Activated naive CD8-positive, alpha-beta T cell treated with anti-CD3 and anti-CD28 coated beads, Interleukin-2, amount 10 ng/mL, durations not matched to agents 7 days and 5 days (primary cell): ENCODE data around the gene NUFIP2. TPM values are rescaled to one million over a fixed set of nuclear protein-coding genes. Genes with fewer than 3 reads are reported as not detected.
"Not testable (repeated sequence)": the region's sequence is repeated elsewhere in the genome, so short reads cannot be mapped to it uniquely, and the experiment has no call there.

ENCODE experiments used
- ATAC-seq: fragments of 150-1000 bp; cut with Tn5 transposase; one replicate; pipeline ENCODE4 v1.10.0; 2021; ENCODE audit warnings: low read depth, moderate library complexity
- POLR2A ChIA-PET: fragments of 350-600 bp; sonication (Branson Sonifier 250); formaldehyde crosslinking; loops from one replicate; lab custom pipeline; 2021; ENCODE audit warnings: antibody characterized with exemption; lab: Charles Lee
- DNase-seq: peaks from one replicate; pipeline ENCODE4 v3.0.0; 2021
- H3K27ac Mint-ChIP-seq: one replicate; pipeline ENCODE4 v1.8.0; 2022; ENCODE audit warnings: mild to moderate bottlenecking, mixed read lengths
- H3K27me3 Mint-ChIP-seq: one replicate; pipeline ENCODE4 v1.8.0; 2022; ENCODE audit warnings: mild to moderate bottlenecking, moderate library complexity, mixed read lengths
- H3K36me3 Mint-ChIP-seq: one replicate; pipeline ENCODE4 v1.8.0; 2021; ENCODE audit warnings: mild to moderate bottlenecking, mixed read lengths
- H3K4me1 Mint-ChIP-seq: one replicate; pipeline ENCODE4 v1.8.0; 2021; ENCODE audit warnings: mixed read lengths
- H3K4me3 Mint-ChIP-seq: one replicate; pipeline ENCODE4 v1.8.0; 2022; ENCODE audit warnings: mild to moderate bottlenecking, moderate library complexity, mixed read lengths
- H3K9me3 Mint-ChIP-seq: one replicate; pipeline ENCODE4 v1.8.0; 2021; ENCODE audit warnings: mixed read lengths
- total RNA-seq, 2 experiments: library from RNA; stranded (reverse); gene quantifications; one replicate each; pipeline ENCODE4 v1.2.3, GENCODE V29; 2021

NUFIP2 gene
- total RNA-seq, 2 experiments from 2014 or later, result 64.7 to 68.4 TPM

- Mint-ChIP-seq H3K36me3 (no peaks in the 10 kb centered on the region), H3K9me3 (no peaks in the 10 kb centered on the region), H3K4me3 (no peak overlapping the region), H3K27me3 (peaks cover 5% of the 10 kb centered on the region), H3K27ac (no peak overlapping the region), H3K4me1 (peaks cover 5% of the 10 kb centered on the region)
- POLR2A ChIA-PET, result interaction anchor here (0.6 kb wide), 1 partner anchor 140 kb away, joined by 3 read pairs; no protein-coding TSS in a partner anchor
- ATAC-seq (peak; percentile 56), DNase-seq (no peak)
Observed at GRCh38 chr17:29240968-29241963, 52.7 kb downstream of the NUFIP2 start.

GRCh38 chr17:29240477-29240876 is 53.5 kb downstream of the NUFIP2 start:
- ATAC-seq (no peak), DNase-seq (no peak)
- H3K27ac Mint-ChIP-seq, result no peak overlapping the region
- no peaks in the 10 kb centered on the region for H3K36me3 Mint-ChIP-seq
- POLR2A ChIA-PET, result no interaction called here
- peaks cover 5% of the 10 kb centered on the region for H3K4me1 Mint-ChIP-seq
- H3K4me3 Mint-ChIP-seq, result no peak overlapping the region
- H3K27me3 Mint-ChIP-seq, result peaks cover 5% of the 10 kb centered on the region
- H3K9me3 Mint-ChIP-seq, result no peaks in the 10 kb centered on the region

- no peak overlapping the region for H3K27ac Mint-ChIP-seq
- peaks cover 5% of the 10 kb centered on the region for H3K4me1 Mint-ChIP-seq
- peaks cover 8% of the 10 kb centered on the region for H3K27me3 Mint-ChIP-seq
- H3K9me3 Mint-ChIP-seq, result no peaks in the 10 kb centered on the region
- no peak for ATAC-seq
- no peaks in the 10 kb centered on the region for H3K36me3 Mint-ChIP-seq
- no peak overlapping the region for H3K4me3 Mint-ChIP-seq
- no peak for DNase-seq
- POLR2A ChIA-PET, result interaction anchor here (0.7 kb wide), 2 partner anchors 10 to 195 kb away, joined by 3 read pairs; no protein-coding TSS in a partner anchor
Observed at GRCh38 chr17:29238133-29238850, 55.7 kb downstream of the NUFIP2 start.

DNA sequence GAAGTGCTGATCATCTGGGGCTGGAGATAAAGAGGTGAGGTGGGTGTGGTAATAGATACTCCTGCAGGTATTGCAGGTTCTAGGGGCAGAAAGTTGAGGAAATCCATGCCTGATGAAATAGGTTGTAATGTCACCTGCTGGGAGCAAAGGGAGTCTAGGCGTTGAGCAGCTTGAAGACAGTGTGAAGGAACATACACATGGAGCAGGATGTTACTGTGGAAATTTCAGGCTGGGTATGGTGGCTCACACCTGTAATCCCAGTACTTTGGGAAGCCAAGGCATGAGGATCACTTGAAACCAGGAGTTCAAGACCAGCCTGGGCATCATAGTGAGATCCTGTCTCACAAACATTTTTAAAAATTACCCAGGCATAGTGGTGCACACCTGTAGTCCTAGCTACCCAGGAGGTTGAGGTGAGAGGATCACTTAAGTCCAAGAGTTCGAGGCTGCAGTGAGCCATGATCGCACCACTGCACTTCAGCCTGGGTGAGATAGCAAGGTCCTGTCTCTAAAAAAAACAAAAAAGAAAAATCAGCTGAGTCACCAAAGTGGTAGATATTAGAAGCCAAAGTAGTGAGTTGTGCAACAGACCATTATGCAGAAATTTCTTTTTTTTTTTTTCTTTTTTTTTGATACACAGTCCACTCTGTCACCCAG is 56.3 kb downstream of the NUFIP2 start:
- H3K9me3 Mint-ChIP-seq, result no peaks in the 10 kb centered on the region

GRCh38 chr17:29235904-29236303 is 58.0 kb downstream of the NUFIP2 start:
- Mint-ChIP-seq H3K36me3 (no peaks in the 10 kb centered on the region), H3K27me3 (peaks cover 6% of the 10 kb centered on the region), H3K4me1 (peaks cover 3% of the 10 kb centered on the region), H3K27ac (no peak overlapping the region), H3K4me3 (no peak overlapping the region), H3K9me3 (no peaks in the 10 kb centered on the region)
- ATAC-seq, result no peak
- no peak for DNase-seq
- POLR2A ChIA-PET, result no interaction called here

More for the DNA sequence above, 56.3 kb downstream of the NUFIP2 start:
- ATAC-seq (no peak), DNase-seq (no peak)
- Mint-ChIP-seq H3K36me3 (no peaks in the 10 kb centered on the region), H3K27me3 (peaks cover 6% of the 10 kb centered on the region), H3K27ac (no peak overlapping the region), H3K4me1 (peaks cover 5% of the 10 kb centered on the region), H3K4me3 (no peak overlapping the region)
- POLR2A ChIA-PET, result interaction anchor here (0.7 kb wide), 1 partner anchor 9 kb away, joined by 3 read pairs; no protein-coding TSS in a partner anchor

GRCh38 chr17:29234972-29235371 is 59.0 kb downstream of the NUFIP2 start:
- H3K36me3 Mint-ChIP-seq, H3K9me3 Mint-ChIP-seq, H3K27ac Mint-ChIP-seq, POLR2A ChIA-PET, ATAC-seq, DNase-seq, H3K27me3 Mint-ChIP-seq, H3K4me1 Mint-ChIP-seq, H3K4me3 Mint-ChIP-seq: not testable (repeated sequence)

GRCh38 chr17:29233301-29233700 is 60.6 kb downstream of the NUFIP2 start:
- Mint-ChIP-seq H3K36me3 (no peaks in the 10 kb centered on the region), H3K4me1 (no peaks in the 10 kb centered on the region), H3K4me3 (no peak overlapping the region), H3K27me3 (peaks cover 8% of the 10 kb centered on the region), H3K27ac (no peak overlapping the region), H3K9me3 (no peaks in the 10 kb centered on the region)
- ATAC-seq (no peak), DNase-seq (no peak)
- POLR2A ChIA-PET, result no interaction called here

GRCh38 chr17:29225396-29225795 is 68.6 kb downstream of the NUFIP2 start:
- no peak overlapping the region for H3K4me3 Mint-ChIP-seq
- DNase-seq (no peak), ATAC-seq (no peak)
- no peaks in the 10 kb centered on the region for H3K9me3 Mint-ChIP-seq
- no peaks in the 10 kb centered on the region for H3K36me3 Mint-ChIP-seq
- peaks cover 2% of the 10 kb centered on the region for H3K27me3 Mint-ChIP-seq
- POLR2A ChIA-PET, result no interaction called here
- H3K4me1 Mint-ChIP-seq, result peaks cover 3% of the 10 kb centered on the region
- H3K27ac Mint-ChIP-seq, result no peak overlapping the region

DNA sequence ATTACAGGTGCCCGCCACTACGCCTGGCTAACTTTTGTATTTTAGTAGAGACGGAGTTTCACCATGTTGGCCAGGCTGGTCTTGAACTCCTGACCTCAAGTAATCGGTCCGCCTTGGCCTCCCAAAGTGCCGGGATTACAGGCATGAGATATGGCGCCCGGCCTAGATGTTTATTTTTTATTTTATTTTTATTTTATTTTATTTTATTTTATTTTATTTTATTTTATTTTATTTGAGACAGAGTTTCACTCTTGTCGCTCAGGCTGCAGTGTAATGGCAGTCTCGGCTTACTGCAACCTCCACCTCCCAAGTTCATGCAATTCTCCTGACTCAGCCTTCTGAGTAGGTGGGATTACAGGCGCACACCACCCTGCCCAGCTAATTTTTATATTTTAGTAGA is 72.6 kb downstream of the NUFIP2 start:
- H3K27ac Mint-ChIP-seq, H3K27me3 Mint-ChIP-seq, H3K36me3 Mint-ChIP-seq, H3K9me3 Mint-ChIP-seq, DNase-seq, H3K4me3 Mint-ChIP-seq, POLR2A ChIA-PET, ATAC-seq: not testable (repeated sequence)
- H3K4me1 Mint-ChIP-seq, result peaks cover 11% of the 10 kb centered on the region

- Mint-ChIP-seq H3K27ac (no peak overlapping the region), H3K9me3 (no peaks in the 10 kb centered on the region), H3K4me1 (peaks cover 8% of the 10 kb centered on the region), H3K4me3 (no peak overlapping the region), H3K27me3 (peaks cover 7% of the 10 kb centered on the region), H3K36me3 (no peaks in the 10 kb centered on the region)
- POLR2A ChIA-PET, result interaction anchor here (1.1 to 1.5 kb wide), 4 partner anchors 71 to 95 kb away, joined by 3 to 10 read pairs (median 5); no protein-coding TSS in a partner anchor
- DNase-seq (peak; percentile 68), ATAC-seq (peak; percentile 92)
Observed at GRCh38 chr17:29219378-29220047, 74.4 kb downstream of the NUFIP2 start.

GRCh38 chr17:29216856-29217255 is 77.1 kb downstream of the NUFIP2 start:
- DNase-seq, result no peak
- Mint-ChIP-seq H3K27me3 (peaks cover 7% of the 10 kb centered on the region), H3K4me1 (peaks cover 8% of the 10 kb centered on the region), H3K9me3 (no peaks in the 10 kb centered on the region), H3K36me3 (no peaks in the 10 kb centered on the region), H3K27ac (no peak overlapping the region), H3K4me3 (no peak overlapping the region)
- POLR2A ChIA-PET, result no interaction called here
- no peak for ATAC-seq

DNA sequence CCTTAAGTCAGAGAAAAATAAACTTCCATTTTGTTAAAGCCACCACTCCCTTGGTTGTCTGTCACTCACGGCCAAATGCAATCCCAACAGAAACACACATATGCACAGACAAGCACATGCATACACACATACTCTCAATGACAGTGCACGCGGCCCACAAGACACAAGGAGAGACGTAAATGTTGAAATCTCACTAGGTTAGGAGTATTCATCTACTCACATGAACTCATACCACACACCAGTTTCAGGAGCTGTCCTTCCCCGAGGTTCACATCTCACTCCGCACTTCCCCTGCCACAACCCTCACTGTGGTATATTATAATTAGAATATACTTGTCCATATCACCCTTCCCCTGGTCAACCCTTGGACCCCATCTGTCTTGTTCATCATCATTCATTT is 77.8 kb downstream of the NUFIP2 start:
- no peak overlapping the region for H3K4me3 Mint-ChIP-seq
- H3K27ac Mint-ChIP-seq, result no peak overlapping the region
- no peaks in the 10 kb centered on the region for H3K9me3 Mint-ChIP-seq
- no peaks in the 10 kb centered on the region for H3K36me3 Mint-ChIP-seq
- POLR2A ChIA-PET, result interaction anchor here (1.0 kb wide), 1 partner anchor 66 kb away, joined by 3 read pairs; no protein-coding TSS in a partner anchor
- no peak for DNase-seq
- H3K4me1 Mint-ChIP-seq, result peaks cover 8% of the 10 kb centered on the region
- H3K27me3 Mint-ChIP-seq, result peaks cover 7% of the 10 kb centered on the region
- no peak for ATAC-seq
